NCI-H526 (cell line): ENCODE measurements around the gene VPS41.
"Not testable (repeated sequence)": the region's sequence is repeated elsewhere in the genome, so short reads cannot be mapped to it uniquely, and the experiment has no call there.

Source experiments
- DNase-seq, 2 experiments: peaks; one replicate each; lab custom pipeline; 2025; lab: John Stamatoyannopoulos, UW

The VPS41 gene

DNA sequence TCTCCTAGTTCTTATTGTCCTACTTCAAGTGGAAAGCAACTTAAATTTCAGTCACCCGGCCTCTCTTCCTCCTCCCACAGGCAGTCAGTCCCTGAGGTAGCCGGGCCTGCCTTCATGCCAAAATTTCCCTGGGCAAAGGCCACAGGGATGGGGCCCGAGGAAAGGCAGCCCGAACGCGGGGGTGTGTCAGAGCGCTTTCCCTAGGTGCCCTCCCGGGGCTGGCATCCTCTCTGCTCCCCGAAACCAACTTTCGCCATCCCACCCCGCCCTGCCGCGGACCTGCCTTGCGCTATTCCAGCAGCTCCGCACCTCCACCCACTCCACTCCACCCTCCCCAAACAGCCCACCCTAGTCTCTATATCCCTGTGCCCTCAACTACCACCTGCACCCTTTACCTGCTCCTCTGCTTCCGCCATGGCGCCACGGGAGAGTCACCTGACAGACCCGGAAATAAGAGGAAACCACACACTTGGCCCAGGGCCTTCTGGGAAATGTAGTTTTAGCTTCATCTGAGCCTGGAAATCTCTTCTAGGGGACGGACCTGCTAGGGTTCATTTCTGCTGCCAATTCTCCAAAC is at the start of gene VPS41:
VPS41 (minus strand) TSS at position 433 of the 577 bp plus-strand sequence; CDS start at position 416, 17 bp downstream.
- peak; percentile 47 to 84 for DNase-seq

DNA sequence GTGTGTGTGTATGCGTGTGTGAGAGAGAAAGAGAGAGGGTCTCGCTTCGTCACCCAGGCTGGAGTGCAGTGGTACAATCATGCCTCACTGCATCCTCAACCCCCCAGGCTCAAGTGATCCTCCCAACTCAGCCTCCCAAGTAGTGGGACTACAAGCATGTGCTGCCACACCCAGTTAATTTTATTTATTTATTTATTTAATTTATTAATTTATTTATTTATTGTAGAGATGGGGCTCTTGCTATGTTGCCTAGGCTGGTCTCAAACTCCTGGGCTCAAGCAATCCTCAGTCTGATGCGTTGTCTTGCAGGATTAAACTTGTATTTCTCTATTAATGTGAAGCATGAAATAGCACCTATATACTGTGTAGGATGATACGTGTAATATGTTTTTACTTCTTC is 46.9 kb upstream of the VPS41 start:
- no peak for DNase-seq

DNA sequence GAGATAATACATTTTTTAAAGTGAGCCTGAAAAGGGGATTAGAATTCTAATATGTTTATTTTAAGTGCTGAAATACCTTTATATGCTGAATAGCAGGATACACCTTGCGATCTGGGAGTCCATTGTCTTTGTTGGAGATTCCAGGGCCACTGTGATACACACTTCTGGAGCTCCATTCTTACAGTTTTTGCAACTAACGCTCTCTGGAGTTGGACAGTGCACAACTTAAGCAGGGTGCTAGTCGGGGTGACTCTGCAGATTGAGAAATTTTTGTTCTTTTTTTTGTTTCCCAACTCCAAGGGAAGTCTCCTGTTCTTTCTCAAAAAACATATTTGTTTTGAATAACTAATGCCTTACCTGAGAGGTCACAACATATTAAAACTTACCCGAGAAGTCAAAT is 45.0 kb upstream of the VPS41 start:
- no peak for DNase-seq

DNA sequence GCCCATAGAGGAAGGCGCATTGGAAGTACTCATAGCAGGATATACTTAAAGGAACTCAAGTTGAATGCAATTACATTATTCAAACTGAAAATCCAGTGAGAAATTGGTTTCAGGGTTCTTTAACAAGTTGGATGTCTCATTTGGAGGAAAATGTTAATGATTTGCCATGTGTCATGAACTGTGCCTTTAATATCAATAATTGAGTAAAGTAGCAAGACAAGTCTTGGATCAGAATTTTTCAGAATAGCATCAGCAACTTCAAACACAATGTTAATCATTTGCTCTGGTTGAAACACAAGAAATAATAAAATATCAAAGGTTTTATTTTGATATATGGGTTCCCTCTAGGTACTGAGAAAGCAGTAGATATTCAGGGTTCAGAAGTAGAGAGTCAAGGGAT is 44.2 kb upstream of the VPS41 start:
- DNase-seq, result no peak

DNA sequence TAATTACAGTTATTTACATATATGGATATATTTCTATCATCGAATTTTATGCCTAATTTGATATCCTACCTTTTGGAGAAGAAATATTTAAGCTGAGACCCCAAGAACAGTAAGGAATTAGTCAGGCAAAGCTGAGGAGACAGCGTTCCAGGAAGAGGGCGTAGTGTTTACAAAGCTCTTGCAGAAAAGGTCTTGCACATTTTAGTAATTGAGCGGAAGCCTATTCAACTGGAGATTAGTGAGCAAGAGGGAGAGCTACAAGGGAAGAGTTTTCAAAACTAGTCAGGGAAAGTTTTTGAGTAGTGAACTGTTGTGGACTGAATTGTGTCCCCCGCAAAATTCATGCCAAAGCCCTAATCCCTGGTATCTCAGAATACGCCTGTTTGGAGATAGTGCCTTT is 42.2 kb upstream of the VPS41 start:
- DNase-seq, result no peak

DNA sequence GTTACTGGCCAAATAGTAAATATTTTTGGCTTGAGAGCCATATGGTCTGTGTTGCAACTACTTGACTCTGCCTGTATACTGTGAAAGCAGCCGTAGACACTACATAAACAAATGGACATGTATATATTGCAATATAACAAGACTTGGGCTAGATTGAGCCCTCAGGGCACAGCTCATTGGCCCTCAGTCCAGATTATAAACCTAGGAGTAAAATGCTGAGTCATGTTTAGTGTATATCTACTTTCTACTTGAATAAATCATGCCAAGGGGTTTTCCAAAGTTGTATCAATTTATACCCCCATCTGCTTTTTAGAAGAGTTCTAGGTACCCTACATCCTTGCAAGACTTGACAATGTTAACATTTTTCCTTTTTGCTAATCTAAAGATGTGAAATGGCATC is 41.3 kb upstream of the VPS41 start:
- DNase-seq, result no peak

DNA sequence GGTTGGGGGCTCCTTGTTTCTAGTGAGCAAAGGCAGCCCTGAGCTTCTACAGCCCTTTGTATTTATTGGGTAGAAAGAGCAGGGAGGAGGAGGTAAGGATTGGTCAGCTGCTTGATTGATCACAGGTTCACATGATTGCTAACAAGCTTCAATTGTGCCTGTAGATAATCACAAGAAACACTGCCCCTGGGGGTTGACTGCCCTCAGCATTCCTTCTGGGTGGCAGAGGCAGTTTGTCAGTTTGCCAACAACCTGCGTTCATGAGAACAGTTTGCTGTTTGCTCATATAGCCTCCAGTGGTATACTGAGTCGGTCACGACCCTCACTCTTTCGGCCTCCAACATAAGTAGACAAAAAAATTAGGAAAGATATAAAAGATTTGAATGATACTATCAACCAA is 38.5 kb upstream of the VPS41 start:
- DNase-seq, result not testable (repeated sequence)

DNA sequence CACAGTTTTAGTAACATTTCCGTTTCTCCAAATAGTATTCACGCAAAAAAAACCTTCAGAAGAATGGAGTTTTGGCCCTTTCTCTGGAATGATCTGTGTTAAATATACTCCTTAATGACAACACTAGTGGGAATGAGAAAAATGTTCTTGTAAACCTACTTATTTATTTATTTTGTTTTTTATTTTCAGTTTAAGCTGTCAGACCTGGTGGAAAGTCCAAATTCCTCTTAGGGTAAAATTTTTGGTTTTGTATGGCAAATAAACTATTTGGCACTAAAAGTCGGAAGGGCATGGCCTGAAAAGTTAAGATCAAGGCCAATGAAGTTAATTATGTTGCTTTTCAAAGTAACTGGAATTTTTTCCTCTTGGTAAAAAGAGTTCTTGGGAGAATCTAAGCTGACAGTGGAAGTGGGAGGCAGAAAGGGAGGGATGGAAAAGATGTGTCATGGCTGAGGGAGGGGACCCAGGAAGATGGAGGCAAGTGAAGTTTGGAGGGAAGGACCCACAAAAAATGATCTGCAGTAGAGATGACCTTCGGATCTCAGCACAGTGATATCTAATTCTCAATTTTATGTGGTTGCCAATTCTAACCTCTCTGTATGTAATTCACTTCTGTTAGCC is 33.5 kb upstream of the VPS41 start:
- DNase-seq, result no peak

DNA sequence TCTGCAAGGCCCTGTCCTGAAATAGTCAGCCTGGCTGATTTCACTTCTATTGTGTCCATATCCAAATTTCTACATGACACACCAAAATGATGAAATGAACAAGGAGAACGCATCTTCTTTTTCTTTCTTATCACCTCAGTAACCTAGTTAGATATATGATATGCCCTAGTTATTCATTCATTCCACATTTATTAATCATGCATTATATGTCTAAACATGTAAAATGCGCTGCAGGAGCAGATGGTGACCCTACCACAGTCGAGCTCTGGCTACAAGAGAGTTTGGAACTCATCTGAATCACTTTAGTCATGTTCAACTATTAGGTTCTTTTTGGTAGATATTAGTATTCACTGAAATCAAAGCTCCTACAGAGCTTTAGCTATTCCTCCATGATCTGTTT is 31.8 kb upstream of the VPS41 start:
- no peak for DNase-seq

DNA sequence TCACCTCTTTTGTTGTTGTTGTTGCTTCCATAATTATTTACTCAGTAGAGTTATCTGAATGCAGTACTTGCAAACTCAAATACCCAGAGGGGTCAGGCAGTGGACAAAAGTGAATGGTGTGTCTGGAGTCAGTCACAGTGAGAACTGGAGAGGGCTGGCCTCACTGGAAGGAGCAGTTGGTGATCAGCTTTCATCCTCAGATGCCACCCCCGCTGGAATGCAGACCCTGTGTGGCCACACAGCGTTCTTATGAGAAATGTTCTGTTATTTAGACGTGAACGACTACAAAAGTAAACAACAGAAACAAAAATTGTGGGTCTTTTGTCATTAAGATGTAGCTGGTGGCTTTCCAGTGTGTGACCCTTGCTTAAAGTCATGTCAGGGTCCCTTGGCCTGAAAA is 29.6 kb upstream of the VPS41 start:
- DNase-seq, result no peak

DNA sequence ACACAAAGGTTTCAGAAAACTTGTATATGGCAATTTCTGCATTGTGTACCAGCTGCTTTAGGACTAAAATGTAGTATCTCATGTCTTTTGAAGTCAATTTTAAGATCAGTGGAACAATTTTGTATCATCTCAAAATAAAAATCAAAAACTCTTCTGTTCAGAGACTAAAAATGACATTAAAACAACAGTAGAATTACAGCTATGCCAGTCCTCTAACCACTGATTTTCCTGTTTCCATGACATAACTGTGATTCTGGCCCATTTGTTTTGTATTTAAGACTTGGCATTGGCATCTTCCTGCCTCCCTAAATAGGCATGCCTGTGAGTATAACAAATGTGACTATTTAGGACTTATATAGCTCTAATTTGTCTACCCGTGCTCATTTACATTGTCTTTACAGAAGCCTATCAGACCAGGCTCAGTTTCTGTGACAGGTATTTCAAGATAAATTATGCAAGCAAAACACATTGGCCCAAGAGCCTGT is 29.1 kb upstream of the VPS41 start:
- DNase-seq, result peak in 1 of 2 experiments; percentile 17

DNA sequence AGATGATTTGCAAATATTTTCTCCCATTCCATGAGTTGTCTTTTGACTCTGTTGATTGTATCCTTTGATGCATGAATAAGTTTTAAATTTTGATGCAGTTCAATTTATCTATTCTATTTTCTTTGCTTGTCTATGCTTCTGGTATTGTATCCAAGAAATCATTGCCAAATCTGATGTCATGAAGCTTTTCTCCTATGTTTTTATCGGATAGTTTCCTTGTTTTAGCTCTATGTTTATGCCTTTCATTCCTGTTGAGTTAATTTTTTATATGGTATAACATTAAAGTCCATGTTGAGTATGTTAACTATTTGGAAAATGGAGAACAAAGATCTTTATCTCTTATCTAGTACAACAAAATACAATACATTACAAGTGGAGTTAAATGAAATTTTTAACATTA is 27.6 kb upstream of the VPS41 start:
- no peak for DNase-seq

DNA sequence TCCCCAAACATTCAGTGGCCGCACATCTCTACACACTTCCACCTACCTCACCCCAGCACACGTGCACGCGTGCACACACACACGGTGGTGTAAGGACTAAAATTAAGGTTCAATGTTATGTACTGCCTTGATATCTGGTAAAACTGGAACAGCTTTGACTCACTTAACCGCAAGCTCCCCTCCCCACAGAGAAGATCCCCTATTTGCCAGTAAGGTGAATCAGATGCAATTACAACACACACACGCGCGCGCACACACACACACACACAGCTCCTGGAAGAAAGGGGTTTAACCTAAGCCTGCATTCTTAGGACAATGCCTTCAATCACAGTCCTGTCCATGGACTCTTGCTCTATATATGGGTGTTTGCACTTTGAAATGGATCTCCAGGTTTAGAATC is 25.5 kb upstream of the VPS41 start:
- no peak for DNase-seq

DNA sequence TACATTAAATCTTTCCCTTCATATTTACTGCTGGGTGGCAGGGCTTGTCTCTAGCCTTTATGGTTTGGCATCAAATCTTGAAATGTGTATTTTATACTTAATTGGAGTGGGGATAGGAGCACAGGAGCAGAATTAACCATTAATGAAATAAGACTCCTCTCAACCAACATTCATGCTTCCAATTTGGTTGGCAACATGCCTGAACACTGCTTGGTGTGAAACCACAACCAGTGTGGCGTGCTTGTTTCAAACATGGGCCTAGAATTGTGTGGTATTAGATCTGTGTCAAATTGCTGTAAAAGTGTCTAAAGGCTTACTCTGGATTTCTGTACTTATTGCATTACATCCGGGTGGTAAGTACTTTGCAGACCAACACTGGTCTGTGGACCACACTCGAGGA is 25.1 kb upstream of the VPS41 start:
- no peak for DNase-seq

DNA sequence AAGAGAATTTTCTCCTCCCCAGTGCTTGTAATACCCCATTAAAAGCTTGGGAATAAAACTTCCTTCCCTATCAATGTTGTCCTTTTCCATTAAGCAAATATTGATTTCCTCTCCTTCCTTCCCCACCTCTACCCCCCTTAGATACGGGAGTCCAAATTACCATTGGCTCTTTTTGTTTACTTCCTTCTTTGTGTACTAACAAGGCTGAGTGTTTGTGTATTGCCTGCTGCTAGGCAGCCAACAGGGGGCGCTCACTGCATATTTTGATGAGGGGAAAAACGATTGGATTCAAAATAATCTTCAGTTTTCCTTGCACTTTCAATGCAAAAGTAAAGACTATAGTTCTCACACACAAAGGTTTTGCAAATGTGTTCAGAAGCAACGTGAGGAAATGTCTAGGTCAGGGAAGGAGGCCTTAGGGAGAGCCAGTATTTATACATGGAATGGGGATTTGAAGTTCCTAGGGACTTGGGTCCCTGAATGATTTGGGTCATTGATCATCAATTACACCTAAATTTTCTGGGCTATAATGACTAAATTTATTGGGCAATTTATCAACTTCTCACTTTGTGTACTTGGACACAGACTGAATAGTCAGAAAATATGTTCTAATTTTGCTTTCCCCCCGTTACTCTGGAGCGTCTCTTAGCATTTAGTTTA is 23.6 kb upstream of the VPS41 start:
- DNase-seq, result peak; percentile 31 to 73

DNA sequence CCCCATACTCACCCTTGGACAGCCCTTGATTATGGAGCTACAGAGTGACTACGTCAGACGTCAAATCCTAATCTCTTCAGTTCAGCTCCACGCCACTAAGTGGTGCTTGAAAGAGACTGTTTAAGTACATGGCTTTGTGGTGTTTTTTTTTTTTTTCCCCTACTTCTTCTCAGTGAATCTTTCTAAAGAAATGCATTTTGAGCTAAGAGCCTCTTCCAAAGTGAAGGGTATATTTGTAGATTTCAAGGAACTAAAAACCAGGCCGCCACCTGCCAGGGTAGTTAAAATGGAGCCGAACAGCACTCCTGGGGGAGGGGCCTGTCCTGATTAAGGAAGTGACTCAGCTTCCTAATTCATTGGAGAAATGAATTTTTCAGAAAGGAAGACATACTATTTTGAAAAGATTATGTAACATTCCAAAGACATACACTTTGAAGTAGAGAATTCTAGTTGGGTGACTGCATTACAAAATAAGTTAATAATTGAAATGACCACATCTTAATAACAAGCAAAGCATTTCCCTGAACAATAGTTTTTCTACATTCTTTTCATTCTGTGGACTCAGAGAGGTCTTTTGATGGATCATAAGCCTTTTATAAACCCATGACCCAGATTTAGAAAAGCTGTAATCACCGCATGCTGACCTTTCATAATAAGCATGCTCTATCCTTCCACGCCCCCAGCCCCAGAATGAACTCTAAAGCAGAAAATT is 20.6 kb upstream of the VPS41 start:
- no peak for DNase-seq

DNA sequence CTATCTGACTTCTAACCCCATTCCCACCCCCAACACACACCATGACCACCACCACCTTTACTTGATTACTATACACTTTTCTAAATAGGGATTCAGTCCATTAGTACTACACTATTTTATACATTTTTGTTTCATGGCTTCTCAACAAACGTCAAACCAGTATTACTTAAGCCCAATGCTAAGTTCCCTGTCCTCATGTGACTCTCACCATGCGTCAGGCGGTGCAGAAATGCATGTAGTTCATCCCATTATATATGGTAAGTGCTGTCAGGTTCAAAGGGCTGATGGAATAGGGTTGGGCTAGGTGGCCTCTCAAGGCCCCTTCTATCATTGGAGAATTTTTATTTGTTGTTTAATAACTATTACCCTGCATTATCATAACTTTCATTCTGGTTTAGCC is 19.5 kb upstream of the VPS41 start:
- DNase-seq, result no peak

DNA sequence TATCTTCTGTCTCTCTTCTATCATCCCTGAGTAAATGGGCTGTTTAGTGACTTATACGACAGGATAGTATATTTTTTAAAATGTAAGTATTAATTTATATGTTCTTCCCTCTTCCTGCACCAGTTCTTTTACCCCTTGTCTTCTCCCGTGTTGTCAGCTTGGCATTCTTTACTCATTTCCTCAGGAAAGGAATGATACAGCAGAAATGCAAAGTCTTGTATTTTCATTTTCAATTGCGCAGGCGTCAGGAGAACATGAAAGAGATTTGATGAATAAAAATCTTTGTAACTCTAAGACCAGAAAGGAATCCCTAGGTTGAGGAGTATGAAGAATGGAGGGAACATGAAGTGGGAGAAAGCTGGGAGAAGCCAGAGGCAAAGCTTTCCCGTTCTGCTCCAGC is 18.8 kb upstream of the VPS41 start:
- DNase-seq, result no peak

DNA sequence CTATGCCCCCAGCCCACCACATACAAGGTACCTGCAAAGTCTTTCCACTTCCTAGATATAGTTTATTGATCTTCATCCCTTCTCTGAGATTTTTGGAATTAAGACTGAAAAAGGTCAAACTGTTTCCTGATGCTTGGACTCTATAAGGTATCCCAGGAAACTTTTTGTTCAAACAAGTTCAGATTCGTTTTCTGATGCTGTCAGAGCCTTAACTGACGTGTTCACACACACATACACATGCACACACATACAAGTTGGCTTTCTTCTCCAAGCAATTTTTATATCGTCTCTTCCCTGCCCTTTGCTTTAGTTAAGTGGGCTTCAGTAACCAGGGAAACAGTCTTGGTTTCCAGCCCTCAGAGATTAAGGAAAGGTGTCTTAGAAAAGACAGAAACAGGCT is 11.7 kb upstream of the VPS41 start:
- no peak for DNase-seq

DNA sequence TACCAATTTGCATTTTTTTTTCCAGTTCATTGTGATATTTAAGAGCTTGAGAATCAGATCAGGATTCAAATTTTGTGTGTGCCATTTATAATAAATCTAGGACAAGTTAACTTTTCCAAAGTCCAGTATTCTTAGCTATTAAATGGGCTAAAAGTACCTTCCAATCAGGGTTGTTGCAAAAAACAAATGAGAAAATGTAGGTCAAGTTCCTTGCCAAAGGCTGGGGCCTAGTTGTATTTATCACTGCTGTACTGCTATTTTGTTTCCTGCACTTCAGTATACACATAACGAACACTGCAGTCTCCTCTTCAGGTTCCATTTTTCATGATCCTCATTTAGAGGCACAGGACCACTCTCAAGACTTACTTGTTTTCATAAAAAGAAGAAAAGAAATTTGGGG is 7.4 kb upstream of the VPS41 start:
- DNase-seq, result no peak

DNA sequence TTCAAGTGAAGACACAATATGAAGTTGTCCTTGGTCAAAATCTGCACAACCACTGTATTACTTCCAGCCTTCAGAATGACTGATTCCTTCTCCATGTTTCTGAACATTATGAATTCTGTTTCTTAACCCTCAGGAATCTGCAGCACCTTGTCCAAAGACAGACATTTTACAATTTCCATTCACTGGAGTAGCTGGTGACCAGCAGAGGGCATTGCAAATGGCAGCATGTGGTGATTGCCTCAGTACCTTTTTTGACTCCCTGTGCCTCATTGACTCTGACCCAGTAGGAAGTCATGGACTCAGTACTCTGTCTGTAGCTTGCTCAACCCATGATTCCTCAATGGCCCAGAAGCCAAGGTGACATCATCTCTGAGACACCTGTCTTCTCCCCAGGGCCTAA is 879 bp upstream of the VPS41 start:
- no peak for DNase-seq

DNA sequence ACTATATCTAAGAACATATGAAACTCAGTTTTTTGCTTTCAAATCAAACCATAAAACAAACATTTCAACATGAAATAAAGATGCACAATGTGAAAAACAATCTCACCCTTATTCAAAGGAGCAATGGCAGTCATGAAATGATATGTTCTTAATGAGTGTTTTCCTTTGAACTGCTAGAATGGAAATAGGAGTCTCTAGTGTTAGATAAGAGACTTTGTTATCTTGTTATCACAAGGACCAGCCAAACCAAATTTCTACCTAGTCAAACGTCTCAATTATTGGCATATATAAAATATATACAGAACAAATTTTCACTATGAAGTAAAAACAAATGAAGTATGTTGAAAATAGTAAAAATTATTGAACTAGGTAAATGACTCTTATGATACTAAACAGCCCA is 1.2 kb downstream of the VPS41 start:
- no peak for DNase-seq

DNA sequence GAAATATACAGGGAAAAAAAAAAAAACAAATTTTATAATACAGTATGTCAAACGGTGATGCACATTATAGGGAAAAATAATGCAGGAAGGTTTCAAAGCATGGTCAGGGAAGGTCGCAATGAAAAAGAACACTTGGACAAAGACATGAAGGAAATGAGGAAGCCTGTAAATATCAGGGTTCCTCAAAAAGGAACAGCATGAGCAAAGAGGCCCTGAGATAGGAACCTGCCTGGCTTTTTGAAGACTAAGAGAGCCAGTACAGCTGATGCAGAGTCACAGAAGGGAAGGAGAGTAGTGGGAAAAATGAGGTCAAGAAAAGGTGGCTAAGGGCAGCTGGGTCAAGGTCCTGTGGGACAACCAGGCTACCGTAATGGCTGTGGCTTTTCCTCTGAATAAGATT is 1.9 kb downstream of the VPS41 start:
- DNase-seq, result no peak
